Subcutaneous adipose tissue (tissue), 4 donors: Measurements from ENCODE around the gene OSBPL9. TPM values are rescaled to one million over a fixed set of nuclear protein-coding genes. Genes with fewer than 3 reads are reported as not detected.

ENCODE experiments used
- CTCF ChIP-seq: fragments of 450-650 bp; IDR thresholded peaks from one replicate; pipeline ENCODE4 v1.5.1; 2016; ENCODE audit warnings: low read depth, mild to moderate bottlenecking, control low read depth, antibody characterized with exemption, moderate library complexity
- total RNA-seq, 4 donors: library from RNA; depleted of rRNA; stranded (reverse); fragments of >200 nt; gene quantifications; one replicate each; pipeline ENCODE4 v1.1.0, GENCODE V29; 2016

The OSBPL9 gene
- total RNA-seq, 4 donors from 2014 or later, result 75.2 to 197 (median 96.6) TPM

- no peak for TF ChIP-seq CTCF
Observed at GRCh38 chr1:51726544-51727225, 109.8 kb downstream of the OSBPL9 start.

GRCh38 chr1:51727366-51727765, 110.5 kb downstream of the OSBPL9 start:
- TF ChIP-seq CTCF, result no peak

DNA sequence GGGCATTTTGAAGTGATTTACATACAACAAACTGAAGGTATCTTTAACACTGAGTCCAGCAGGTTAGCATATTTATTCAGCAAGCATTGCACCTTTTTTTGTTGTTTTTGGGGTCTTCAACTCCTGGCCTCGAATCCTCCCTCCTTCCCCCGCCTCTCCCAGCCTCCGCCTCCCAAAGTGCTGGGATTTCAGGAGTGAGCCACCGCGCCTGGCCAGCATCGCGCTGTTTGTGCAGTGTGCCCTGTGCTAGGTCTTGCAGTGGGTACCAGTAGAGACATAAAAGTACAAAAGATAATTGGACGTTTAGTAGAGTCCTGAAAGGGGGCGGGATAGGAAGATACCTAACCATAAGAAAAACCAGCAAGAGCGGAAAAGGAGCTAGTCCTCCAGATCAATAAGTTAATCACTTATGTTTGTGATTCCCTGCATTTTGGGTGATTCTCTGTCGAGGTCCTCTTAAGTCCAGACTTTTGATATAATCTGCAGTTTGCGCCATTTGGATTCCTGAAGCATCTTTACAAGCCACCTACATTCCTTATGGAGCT, 111.8 kb downstream of the OSBPL9 start:
- TF ChIP-seq CTCF, result no peak

GRCh38 chr1:51729156-51729823, 112.4 kb downstream of the OSBPL9 start:
- no peak for TF ChIP-seq CTCF

DNA sequence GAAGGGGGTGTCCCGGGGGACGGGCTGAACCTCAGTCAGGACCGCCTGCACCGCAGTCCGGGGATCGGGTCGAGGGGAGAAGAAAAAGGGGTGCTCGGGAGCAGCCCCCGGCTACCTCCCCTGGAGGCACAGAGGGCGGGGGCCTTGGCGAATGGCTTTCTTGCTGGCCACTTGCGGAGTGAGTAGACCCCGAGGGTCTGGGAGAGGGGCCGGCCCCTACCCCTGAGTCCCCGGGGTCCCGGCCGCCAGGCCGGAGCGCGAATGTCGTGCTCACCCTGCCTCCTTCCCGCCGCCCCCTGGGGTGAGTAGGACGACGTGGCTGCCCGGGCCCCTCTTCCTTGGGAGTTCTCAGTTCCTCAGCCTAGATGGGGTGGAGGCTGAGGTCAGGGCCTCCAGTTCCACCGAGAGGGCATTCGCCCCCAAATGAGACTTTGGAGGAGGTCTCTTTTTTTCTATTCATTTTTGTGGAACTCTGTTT, 113.0 kb downstream of the OSBPL9 start:
- TF ChIP-seq CTCF, result no peak

DNA sequence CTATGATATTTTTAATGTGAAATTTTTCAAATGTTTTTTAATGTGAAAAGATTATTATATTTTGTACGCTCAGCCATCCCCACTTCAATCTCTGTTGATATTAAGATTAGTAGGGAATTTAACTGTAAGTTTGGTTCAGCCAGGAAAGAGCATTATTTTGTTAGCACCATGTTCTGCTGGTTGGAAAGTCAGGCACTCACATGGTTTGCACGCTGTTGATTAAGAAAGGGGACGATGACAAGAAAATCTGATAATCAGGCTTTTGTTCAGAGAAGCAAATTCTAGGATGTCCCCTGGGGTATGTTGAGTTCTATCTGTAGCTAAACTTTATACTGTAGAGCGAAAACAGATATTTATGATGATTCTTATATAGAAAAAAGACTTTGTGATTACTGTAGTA, 115.1 kb downstream of the OSBPL9 start:
- TF ChIP-seq CTCF, result no peak

GRCh38 chr1:51732701-51733425, 116.0 kb downstream of the OSBPL9 start:
- no peak for TF ChIP-seq CTCF
